Activated CD8-positive, alpha-beta memory T cell treated with anti-CD3 and anti-CD28 coated beads for 36 hours (primary cell): Measurements from ENCODE around the gene FUT8. TPM values are rescaled to one million over a fixed set of nuclear protein-coding genes. Genes with fewer than 3 reads are reported as not detected.

Experiments
- CTCF ChIA-PET: fragments of 350-600 bp; sonication (Branson Sonifier 250); formaldehyde crosslinking; loops from one replicate; lab custom pipeline; 2021; ENCODE audit warnings: antibody characterized with exemption; lab: Charles Lee
- POLR2A ChIA-PET: fragments of 350-600 bp; sonication (Branson Sonifier 250); formaldehyde crosslinking; loops from one replicate; lab custom pipeline; 2021; ENCODE audit warnings: antibody characterized with exemption; lab: Charles Lee
- total RNA-seq, 2 experiments: library from RNA; stranded (reverse); gene quantifications; one replicate each; pipeline ENCODE4 v1.2.3, GENCODE V29; 2021

The FUT8 gene
- total RNA-seq, 2 experiments from 2014 or later = 90.1 to 95.2 TPM

- CTCF ChIA-PET = interaction anchor here (0.6 kb wide), 1 partner anchor 597 kb away, joined by 3 read pairs; no protein-coding TSS in a partner anchor
- POLR2A ChIA-PET = no interaction called here
These were observed 342.8 kb downstream of the FUT8 start for GRCh38 chr14:65755331-65755730.

- ChIA-PET POLR2A (no interaction called here), CTCF (interaction anchor here (1.0 kb wide), 1 partner anchor 67 kb away, joined by 3 read pairs; no protein-coding TSS in a partner anchor)
These were observed 344.4 kb downstream of the FUT8 start for GRCh38 chr14:65756880-65757279.

DNA sequence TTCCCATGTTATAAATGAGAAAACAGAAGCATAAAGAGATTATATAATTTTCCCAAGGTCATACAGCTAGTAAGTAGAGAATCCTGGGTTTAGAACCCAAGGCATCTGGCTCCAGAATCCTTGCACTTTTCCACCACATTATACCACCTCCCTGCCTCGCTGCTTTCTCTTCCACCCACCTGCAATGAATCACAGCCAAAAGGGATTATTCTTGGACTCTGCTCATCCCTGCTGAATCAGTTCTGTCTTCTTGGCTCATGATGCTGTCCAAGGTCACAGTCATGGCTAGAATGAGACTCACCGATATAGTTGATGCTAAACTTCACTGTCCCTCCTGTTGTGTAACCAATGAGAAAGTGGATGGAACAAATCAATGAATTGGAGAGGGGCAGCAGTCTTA is 356.6 kb downstream of the FUT8 start:
- ChIA-PET CTCF (no interaction called here), POLR2A (interaction anchor here (0.5 kb wide), 1 partner anchor 78 kb away, joined by 7 read pairs; no protein-coding TSS in a partner anchor)

GRCh38 chr14:65770681-65771080 is 358.2 kb downstream of the FUT8 start:
- ChIA-PET CTCF (no interaction called here), POLR2A (no interaction called here)

- POLR2A ChIA-PET = no interaction called here
- CTCF ChIA-PET = interaction anchor here (1.2 kb wide), 1 partner anchor 20 kb away, joined by 3 read pairs; no protein-coding TSS in a partner anchor
These were observed 358.7 kb downstream of the FUT8 start for GRCh38 chr14:65771271-65771670.

DNA sequence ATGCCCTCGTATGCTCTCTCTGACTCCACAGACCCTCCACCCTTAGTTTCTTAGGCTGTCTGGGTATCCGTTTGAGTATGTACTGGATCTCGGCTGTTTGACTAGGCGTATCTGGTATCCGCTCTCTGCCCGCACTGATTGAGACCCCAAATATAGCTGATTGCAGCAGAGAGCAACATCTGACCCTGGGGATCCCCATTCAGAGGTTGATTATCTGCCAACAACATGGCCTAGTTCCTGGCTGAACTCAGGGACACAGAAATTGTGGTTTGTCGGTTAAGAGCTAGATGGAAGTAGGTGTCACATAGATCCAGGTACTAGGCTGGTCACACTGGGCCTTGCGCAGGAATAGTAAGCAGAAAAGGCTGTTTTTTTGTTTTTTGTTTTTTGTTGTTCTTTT is 359.9 kb downstream of the FUT8 start:
- ChIA-PET CTCF (no interaction called here), POLR2A (no interaction called here)

DNA sequence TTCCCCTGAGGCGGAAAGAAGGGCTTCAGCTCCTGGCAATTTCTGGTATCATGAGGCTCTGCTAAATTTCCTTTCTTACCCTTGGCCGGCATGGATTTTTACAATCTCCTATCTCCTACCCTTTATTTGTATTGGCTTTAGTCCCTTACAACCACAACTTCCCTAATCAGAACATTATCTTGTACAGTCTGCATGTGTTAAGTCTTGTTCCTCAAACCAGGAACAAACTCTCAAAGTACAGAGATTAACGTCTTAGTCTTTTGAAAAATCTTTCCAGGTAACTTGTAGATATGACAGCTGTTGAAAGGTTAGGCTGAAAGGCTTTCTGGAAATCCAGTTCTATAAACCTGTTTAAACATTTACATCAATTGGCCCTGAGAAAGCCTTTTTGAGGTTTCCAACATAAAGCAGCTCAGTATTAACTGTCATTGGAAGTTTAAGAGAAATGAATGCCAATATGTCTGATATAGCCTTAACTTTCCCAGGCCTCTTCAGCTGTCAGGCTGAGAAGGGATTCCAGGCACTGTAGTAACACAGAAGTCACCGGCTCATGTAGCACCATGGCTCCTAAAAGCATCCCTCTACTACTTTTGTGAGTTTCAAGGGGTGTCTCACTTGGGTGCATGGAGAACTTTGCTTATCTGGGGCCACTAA is 360.5 kb downstream of the FUT8 start:
- ChIA-PET POLR2A (no interaction called here), CTCF (no interaction called here)

DNA sequence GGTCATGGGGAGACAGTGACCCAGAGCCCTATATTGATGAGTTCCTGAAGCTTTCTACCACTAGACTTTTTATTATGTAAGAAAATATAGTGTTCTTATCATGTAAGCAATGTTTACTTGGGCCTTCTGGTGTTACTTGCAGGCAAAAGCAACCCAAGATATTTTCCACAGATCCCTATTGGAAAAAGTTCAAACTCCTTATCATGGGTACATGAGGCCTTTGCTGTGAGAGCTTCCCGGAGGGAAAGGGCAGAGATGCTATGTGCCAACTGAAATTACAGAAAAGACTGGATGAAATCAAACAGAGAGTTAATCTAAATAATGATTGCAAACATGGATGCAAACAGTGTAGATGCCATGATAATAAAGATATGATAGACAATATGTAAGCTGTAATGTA is 361.5 kb downstream of the FUT8 start:
- CTCF ChIA-PET = no interaction called here

GRCh38 chr14:65776193-65776852 is 363.8 kb downstream of the FUT8 start:
- ChIA-PET CTCF (no interaction called here), POLR2A (no interaction called here)

More for the DNA sequence above, 361.5 kb downstream of the FUT8 start:
- POLR2A ChIA-PET = no interaction called here

GRCh38 chr14:65780566-65780965 is 368.0 kb downstream of the FUT8 start:
- ChIA-PET POLR2A (no interaction called here), CTCF (no interaction called here)

DNA sequence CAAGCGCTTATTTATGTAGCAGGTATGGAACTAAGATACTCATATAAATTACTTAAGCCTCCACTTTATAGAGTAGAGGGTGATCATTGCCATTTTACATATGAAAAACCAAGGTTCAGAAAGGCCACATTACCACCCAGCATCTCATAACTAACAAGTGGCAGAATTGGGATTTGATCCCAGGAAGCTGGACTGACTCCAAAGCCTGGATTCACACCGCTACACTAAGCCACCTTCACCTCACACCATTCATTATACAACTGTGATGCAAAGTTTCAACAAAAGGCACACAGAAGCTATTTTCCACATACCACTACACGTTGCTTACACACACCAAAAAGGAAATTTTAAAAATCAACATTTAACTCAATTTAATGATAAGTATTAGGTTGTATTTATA is 370.6 kb downstream of the FUT8 start:
- ChIA-PET POLR2A (no interaction called here), CTCF (no interaction called here)

DNA sequence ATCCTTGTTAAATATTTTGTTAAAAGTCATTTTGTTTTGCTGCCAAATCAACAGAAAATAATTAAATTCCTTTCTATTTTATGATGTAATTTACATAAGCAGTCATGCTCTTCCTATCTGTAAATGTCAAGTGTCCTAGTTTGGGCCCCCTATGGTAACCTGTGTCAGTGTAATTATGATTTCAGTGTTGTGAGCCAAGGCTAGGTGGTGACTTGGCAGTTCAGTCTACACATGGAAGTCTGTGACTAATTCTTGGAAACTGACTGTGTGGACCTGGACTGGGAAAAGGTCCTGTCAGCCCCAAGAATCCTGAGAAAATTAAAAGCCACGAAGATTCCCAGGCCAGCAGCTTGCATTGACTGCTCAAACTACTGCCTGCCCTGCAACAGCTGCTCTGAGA is 371.0 kb downstream of the FUT8 start:
- CTCF ChIA-PET = no interaction called here
- POLR2A ChIA-PET = no interaction called here

- ChIA-PET CTCF (no interaction called here), POLR2A (no interaction called here)
These were observed 372.0 kb downstream of the FUT8 start for GRCh38 chr14:65784574-65784973.

GRCh38 chr14:65787461-65787860 is 374.9 kb downstream of the FUT8 start:
- ChIA-PET POLR2A (no interaction called here), CTCF (no interaction called here)

- ChIA-PET POLR2A (no interaction called here), CTCF (no interaction called here)
These were observed 376.3 kb downstream of the FUT8 start for GRCh38 chr14:65788876-65789275.

DNA sequence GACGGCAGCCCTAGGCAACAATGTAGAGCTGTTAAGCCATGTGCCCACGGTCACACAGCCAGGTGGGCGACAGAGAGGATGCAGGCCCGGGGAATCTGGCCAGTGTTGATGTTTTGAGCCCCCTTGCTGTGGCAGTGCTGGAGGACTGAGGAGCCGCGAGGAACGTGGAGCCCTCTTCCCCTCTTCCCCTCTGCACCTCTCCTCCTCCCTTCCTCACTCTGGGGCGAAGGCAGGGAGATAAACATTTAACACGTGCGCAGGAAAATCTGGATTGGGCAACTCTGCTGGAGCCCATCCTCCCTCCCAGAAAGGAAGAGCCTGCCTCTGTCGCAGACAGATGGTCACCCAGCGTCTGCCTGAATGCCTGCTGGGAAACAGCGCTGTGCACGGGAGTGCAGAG is 376.8 kb downstream of the FUT8 start:
- POLR2A ChIA-PET = no interaction called here
- CTCF ChIA-PET = no interaction called here

- CTCF ChIA-PET = no interaction called here
- POLR2A ChIA-PET = no interaction called here
These were observed 377.8 kb downstream of the FUT8 start for GRCh38 chr14:65790172-65790815.

DNA sequence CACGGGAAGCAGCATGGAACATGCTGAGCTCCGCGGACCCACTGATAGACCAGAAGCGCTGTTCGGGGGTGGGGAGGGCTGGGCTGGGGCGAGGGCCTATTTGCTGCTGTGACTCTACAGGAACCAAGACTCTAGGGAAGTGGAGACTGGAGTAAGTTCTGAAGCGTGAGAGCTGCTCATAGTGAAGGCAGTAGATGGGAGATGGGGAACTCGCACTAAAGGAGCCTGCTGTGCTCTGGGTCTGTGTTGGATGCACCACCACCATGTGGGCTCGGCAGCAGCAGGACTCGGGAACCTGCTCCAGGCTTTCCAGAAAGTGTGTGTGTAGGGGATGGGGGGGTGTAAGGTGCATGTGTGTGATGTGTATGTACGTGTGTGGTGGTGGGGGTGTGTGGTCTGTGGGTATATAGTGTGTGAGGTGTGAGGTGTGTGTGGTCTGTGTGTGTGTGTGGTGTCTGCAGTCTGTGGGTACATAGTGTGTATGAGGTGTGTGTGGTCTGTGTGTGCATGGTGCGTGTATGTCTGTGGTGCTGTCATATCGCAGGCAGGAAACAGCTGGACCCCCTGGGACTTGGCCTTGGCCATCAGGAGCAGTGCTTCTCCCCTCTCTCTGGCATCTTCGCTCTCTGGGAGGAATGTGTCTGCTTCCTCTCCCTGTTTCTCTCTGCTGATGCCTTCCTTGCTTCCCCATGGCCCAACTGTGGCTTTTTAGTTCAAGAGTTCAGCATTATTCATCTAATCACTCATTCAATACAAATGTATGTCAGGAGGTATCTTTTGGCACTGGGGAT is 378.9 kb downstream of the FUT8 start:
- ChIA-PET CTCF (no interaction called here), POLR2A (no interaction called here)

GRCh38 chr14:65792208-65792905 is 379.8 kb downstream of the FUT8 start:
- CTCF ChIA-PET = interaction anchor here (0.6 kb wide), 1 partner anchor 293 kb away, joined by 3 read pairs; no protein-coding TSS in a partner anchor
- POLR2A ChIA-PET = no interaction called here
